H1 (cell line): ENCODE data around the gene RPS21. TPM values are rescaled to one million over a fixed set of nuclear protein-coding genes. Genes with fewer than 3 reads are reported as not detected.
A peak's percentile ranks its signal among the peaks of the same experiment; 100 is the strongest.

Source experiments
- CTCF ChIA-PET: fragments of 300-600 bp; sonication (Branson Sonifier 250); formaldehyde crosslinking; loops from one replicate; lab custom pipeline; 2021; ENCODE audit not compliant: partially characterized antibody; lab: Charles Lee
- POLR2A ChIA-PET: fragments of 300-600 bp; sonication (Branson Sonifier 250); formaldehyde crosslinking; loops from one replicate; lab custom pipeline; 2021; ENCODE audit warnings: inconsistent platforms; ENCODE audit not compliant: partially characterized antibody; lab: Charles Lee
- DNase-seq, 2 experiments: peaks; one replicate each; pipeline versions ENCODE4 v3.0.0 to v3.0.0-alpha.2; 2010 to 2022; ENCODE audit warnings: low spot score in 2 of 2, low read depth in 1 of 2, mixed read lengths in 1 of 2
- FAIRE-seq: peaks from 2 replicates; lab custom pipeline; 2011; peaks lifted over from hg19 to GRCh38; lab: Jason Lieb, UNC
- H2AFZ ChIP-seq: 2 replicates; pipeline ENCODE4 v1.8.1; 2012; ENCODE audit warnings: low read length, inconsistent platforms
- H2AK5ac ChIP-seq: 2 replicates; pipeline ENCODE4 v1.6.1; 2013; ENCODE audit warnings: low read depth, low read length
- H2BK120ac ChIP-seq: replicated peaks from 2 replicates; pipeline ENCODE3; 2013; ENCODE audit warnings: low read depth, low read length, inconsistent platforms
- H2BK12ac ChIP-seq: 2 replicates; pipeline ENCODE4 v1.6.1; 2013; ENCODE audit warnings: low read depth, low read length
- H2BK15ac ChIP-seq: 2 replicates; pipeline ENCODE4 v1.6.1; 2013; ENCODE audit warnings: low read length
- H2BK20ac ChIP-seq: 2 replicates; pipeline ENCODE4 v1.6.1; 2013; ENCODE audit warnings: low read length
- H2BK5ac ChIP-seq: 2 replicates; pipeline ENCODE4 v1.6.1; 2013; ENCODE audit warnings: low read depth, low read length
- H3K14ac ChIP-seq: 2 replicates; pipeline ENCODE4 v1.6.1; 2013; ENCODE audit warnings: inconsistent platforms; ENCODE audit not compliant: insufficient read length
- H3K18ac ChIP-seq: 2 replicates; pipeline ENCODE4 v1.6.1; 2013; ENCODE audit warnings: low read length; ENCODE audit errors: extremely low read depth
- H3K23ac ChIP-seq: 2 replicates; pipeline ENCODE4 v1.6.1; 2013; ENCODE audit warnings: inconsistent platforms; ENCODE audit not compliant: insufficient read length
- H3K23me2 ChIP-seq: 2 replicates; pipeline ENCODE4 v1.6.1; 2013; ENCODE audit warnings: low read depth, low read length
- H3K27ac ChIP-seq: 2 replicates; pipeline ENCODE4 v1.6.1; 2011; ENCODE audit warnings: low read depth, low read length, inconsistent platforms
- H3K27me3 ChIP-seq, 4 experiments: replicated peaks in 1 of 4; 1 replicate in 1 of 4; 2 replicates in 3 of 4; pipeline versions ENCODE4 v1.6.1 to v1.8.1; 2011 to 2013; ENCODE audit warnings: low read length in 3 of 4, mild to moderate bottlenecking in 3 of 4, inconsistent platforms in 2 of 4, mixed read lengths in 2 of 4, moderate library complexity in 1 of 4; ENCODE audit not compliant: control insufficient read depth in 3 of 4, insufficient read depth in 3 of 4; ENCODE audit errors: extremely low read depth in 1 of 4
- H3K36me3 ChIP-seq, 4 experiments: 2 replicates each; pipeline versions ENCODE4 v1.6.1 to v1.8.1; 2011 to 2013; ENCODE audit warnings: mild to moderate bottlenecking in 4 of 4, low read length in 3 of 4, moderate library complexity in 2 of 4, control low read depth in 1 of 4, inconsistent platforms in 1 of 4; ENCODE audit not compliant: insufficient read depth in 4 of 4, control insufficient read depth in 2 of 4
- H3K4ac ChIP-seq: replicated peaks from 2 replicates; pipeline ENCODE3; 2013; ENCODE audit warnings: low read length, low read depth, mixed read lengths, inconsistent platforms; ENCODE audit not compliant: insufficient read length
- H3K4me1 ChIP-seq, 4 experiments: replicated peaks in 1 of 4; 1 replicate in 1 of 4; 2 replicates in 3 of 4; pipeline versions ENCODE4 v1.6.1 to v1.8.1; 2011 to 2013; ENCODE audit warnings: low read length in 3 of 4, inconsistent platforms in 2 of 4, mixed read lengths in 1 of 4; ENCODE audit not compliant: insufficient read depth in 4 of 4, control insufficient read depth in 3 of 4
- H3K4me2 ChIP-seq, 2 experiments: 2 replicates each; pipeline versions ENCODE4 v1.6.1 to v1.8.1; 2011 to 2013; ENCODE audit warnings: low read depth in 2 of 2, low read length in 2 of 2, control low read depth in 1 of 2, inconsistent platforms in 1 of 2, mild to moderate bottlenecking in 1 of 2; ENCODE audit not compliant: insufficient read depth in 1 of 2
- H3K4me3 ChIP-seq, 4 experiments: fragments of 200-600, 300-600 bp in 1 of 4; sonication (generic), shearing (Covaris generic), sonication (Bioruptor Twin) in 1 of 4; 2 replicates each; pipeline versions ENCODE4 v1.5.1 to v1.8.1; 2011 to 2016; ENCODE audit warnings: low read length in 4 of 4, low read depth in 3 of 4, control low read depth in 2 of 4, inconsistent platforms in 2 of 4, mild to moderate bottlenecking in 2 of 4, mixed read lengths in 1 of 4, moderate library complexity in 1 of 4; ENCODE audit not compliant: insufficient read depth in 2 of 4; ENCODE audit errors: extremely low read depth in 1 of 4
- H3K56ac ChIP-seq: replicated peaks from 2 replicates; pipeline ENCODE3; 2013; ENCODE audit warnings: low read depth, mild to moderate bottlenecking, mixed read lengths, low read length, inconsistent platforms; ENCODE audit not compliant: insufficient read length
- H3K79me1 ChIP-seq: 2 replicates; pipeline ENCODE4 v1.6.1; 2013; ENCODE audit warnings: low read depth, low read length, control low read depth
- H3K79me2 ChIP-seq, 2 experiments: 2 replicates each; pipeline versions ENCODE4 v1.6.1 to v1.8.1; 2012 to 2013; ENCODE audit warnings: low read length in 2 of 2, mild to moderate bottlenecking in 2 of 2, inconsistent platforms in 1 of 2; ENCODE audit not compliant: insufficient read depth in 2 of 2, control insufficient read depth in 1 of 2
- H3K9ac ChIP-seq, 4 experiments: replicated peaks in 1 of 4; 1 replicate in 1 of 4; 2 replicates in 3 of 4; pipeline versions ENCODE4 v1.6.1 to v1.8.1; 2011 to 2013; ENCODE audit warnings: low read depth in 3 of 4, low read length in 3 of 4, control low read depth in 2 of 4, mild to moderate bottlenecking in 2 of 4, moderate library complexity in 2 of 4, inconsistent platforms in 1 of 4; ENCODE audit errors: extremely low read depth in 1 of 4
- H3K9me3 ChIP-seq, 2 experiments: 2 replicates each; pipeline versions ENCODE4 v1.6.1 to v1.8.1; 2012 to 2013; ENCODE audit warnings: mild to moderate bottlenecking in 2 of 2, moderate library complexity in 2 of 2, control low read depth in 1 of 2, inconsistent platforms in 1 of 2, low read depth in 1 of 2, low read length in 1 of 2, mixed read lengths in 1 of 2; ENCODE audit not compliant: insufficient read depth in 2 of 2
- H4K20me1 ChIP-seq, 2 experiments: replicated peaks in 1 of 2; 2 replicates each; pipeline versions ENCODE3 to v1.8.1; 2011 to 2013; ENCODE audit warnings: inconsistent platforms in 2 of 2, low read length in 2 of 2, mild to moderate bottlenecking in 1 of 2; ENCODE audit not compliant: insufficient read depth in 2 of 2, control insufficient read depth in 1 of 2
- H4K5ac ChIP-seq: 2 replicates; pipeline ENCODE4 v1.6.1; 2013; ENCODE audit warnings: low read length, low read depth, mixed read lengths, inconsistent platforms; ENCODE audit not compliant: insufficient read length
- H4K8ac ChIP-seq: 2 replicates; pipeline ENCODE4 v1.8.0; 2013; ENCODE audit warnings: mild to moderate bottlenecking, moderate library complexity, low read length, inconsistent platforms; ENCODE audit not compliant: insufficient read depth; ENCODE audit errors: extremely low read depth
- H4K91ac ChIP-seq: replicated peaks from 2 replicates; pipeline ENCODE3; 2013; ENCODE audit warnings: low read length, mixed read lengths, inconsistent platforms; ENCODE audit not compliant: insufficient read length
- EP300 ChIP-seq, 2 experiments: IDR thresholded peaks; 1 replicate in 1 of 2; 2 replicates in 1 of 2; pipeline ENCODE4 v1.6.1; 2011 to 2012; ENCODE audit warnings: low read depth in 2 of 2, low read length in 2 of 2, mild to moderate bottlenecking in 2 of 2, borderline replicate concordance in 1 of 2, inconsistent platforms in 1 of 2, moderate library complexity in 1 of 2
- EZH2 ChIP-seq: fragments of 200-600 bp; sonication (generic); IDR thresholded peaks from 2 replicates; pipeline ENCODE4 v1.7.1; 2012; ENCODE audit warnings: low read depth, mild to moderate bottlenecking, moderate library complexity, low read length, inconsistent platforms; ENCODE audit not compliant: severe bottlenecking
- FOSL1 ChIP-seq: IDR thresholded peaks from 2 replicates; pipeline ENCODE4 v1.6.1; 2011; ENCODE audit warnings: mild to moderate bottlenecking, low read depth, low read length, moderate library complexity; ENCODE audit not compliant: insufficient read depth
- RAD21 ChIP-seq, 2 experiments: IDR thresholded peaks in 1 of 2; conservative IDR thresholded peaks in 1 of 2; 2 replicates each; pipeline ENCODE4 v1.6.1; 2011; ENCODE audit warnings: low read depth in 2 of 2, low read length in 2 of 2, improper control_type of control experiment in 1 of 2, inconsistent platforms in 1 of 2, mild to moderate bottlenecking in 1 of 2, moderate library complexity in 1 of 2
- SP2 ChIP-seq: IDR thresholded peaks from 2 replicates; pipeline ENCODE4 v1.6.1; 2012; ENCODE audit warnings: mild to moderate bottlenecking, low read length, inconsistent platforms
- ZNF274 ChIP-seq: IDR thresholded peaks from 2 replicates; pipeline ENCODE4 v1.7.0; 2012; ENCODE audit warnings: low read length, borderline replicate concordance; ENCODE audit errors: extremely low read depth
- WGBS, 2 experiments: shearing (Covaris generic) in 1 of 2; methylation state at CpG; one replicate each; pipeline versions ENCODE4 v1.1.6 to v1.1.7; 2013 to 2015; ENCODE audit warnings: low lambda C conversion rate in 2 of 2, mixed read lengths in 2 of 2, inconsistent platforms in 1 of 2, low coverage in 1 of 2, missing lambda C conversion rate in 1 of 2; ENCODE audit not compliant: insufficient replicate concordance in 2 of 2, insufficient coverage in 1 of 2, insufficient read length in 1 of 2; ENCODE audit errors: extremely low coverage in 1 of 2, missing lambda C conversion rate in 1 of 2; 5-methylcytosine and 5-hydroxymethylcytosine counted together
- long read RNA-seq, 2 experiments: library from RNA in 1 of 2; library from capped mRNA in 1 of 2; stranded (forward); transcript quantifications; one replicate each; pipeline ENCODE4 v2.0.0, GENCODE V29; 2021; ENCODE audit warnings: inconsistent platforms in 1 of 2
- polyA minus RNA-seq, 3 experiments: library from RNA; depleted of rRNA, polyadenylated mRNA; stranded (reverse); fragments of >200 nt; gene quantifications; 1 replicate in 2 of 3; 2 replicates in 1 of 3; pipeline ENCODE4 v1.2.3, GENCODE V29; 2011
- polyA plus RNA-seq, 7 experiments: library from polyadenylated mRNA; depleted of rRNA in 3 of 7; stranded (reverse) in 5 of 7; unstranded in 2 of 7; fragments of >200 nt in 5 of 7; fragments of 200-250 nt in 2 of 7; gene quantifications; 1 replicate in 5 of 7; 2 replicates in 1 of 7; 4 replicates in 1 of 7; pipeline versions ENCODE4 v1.2.1 to v1.2.3, GENCODE V29; 2011 to 2013; ENCODE audit warnings: missing spikeins in 2 of 7, mixed read lengths in 2 of 7
- total RNA-seq: library from RNA; stranded (reverse); fragmentation: NEBNext Ultra II Directional; extraction: Animal tissue kit (Norgen Biotek cat#: 25700); gene quantifications from 2 replicates; pipeline ENCODE4 v1.2.1, GENCODE V29; 2021

Gene RPS21
- total RNA-seq: 1,787 and 1,829 TPM in 2 replicates
- 7,219 and 8,331 TPM in 2 replicates for polyA plus RNA-seq (2011; rRNA removed)
- polyA plus RNA-seq (2011; cell fraction: cytosol; rRNA removed): 7,720 TPM
- polyA plus RNA-seq (2011; cell fraction: nucleus; rRNA removed): 4,705 TPM
- 4,429 to 5,604 TPM (median 4,871 TPM) in 4 replicates for polyA plus RNA-seq (2012, experiment 1 of 2)
- 4,124 TPM for polyA plus RNA-seq (2012, experiment 2 of 2)
- polyA plus RNA-seq (2013, experiment 1 of 2): 4,907 TPM
- polyA plus RNA-seq (2013, experiment 2 of 2): 4,204 TPM
- 654 and 663 TPM in 2 replicates for polyA minus RNA-seq (2011; rRNA and poly(A)+ RNA removed)
- 718 TPM for polyA minus RNA-seq (2011; cell fraction: cytosol; rRNA and poly(A)+ RNA removed)
- polyA minus RNA-seq (2011; cell fraction: nucleus; rRNA and poly(A)+ RNA removed): 1,108 TPM
- long read RNA-seq, experiment 1, transcript RPS21-201 (6 exons, 344 nt): major isoform, 655 of 1,015 reads
- long read RNA-seq, experiment 1, transcript RPS21-204 (4 exons, 418 nt): minor isoform, 5 of 1,015 reads
- long read RNA-seq, experiment 1, transcript RPS21-205 (5 exons, 429 nt): minor isoform, 21 of 1,015 reads
- long read RNA-seq, experiment 1, partial matches to known transcripts: 303 of 1,015 reads
- long read RNA-seq, experiment 1, other reads (novel, unspliced or antisense): 30 of 1,015 reads
- long read RNA-seq, experiment 2, partial matches to known transcripts: 2 of 3 reads
- long read RNA-seq, experiment 2, other reads (novel, unspliced or antisense): 1 of 3 reads

DNA sequence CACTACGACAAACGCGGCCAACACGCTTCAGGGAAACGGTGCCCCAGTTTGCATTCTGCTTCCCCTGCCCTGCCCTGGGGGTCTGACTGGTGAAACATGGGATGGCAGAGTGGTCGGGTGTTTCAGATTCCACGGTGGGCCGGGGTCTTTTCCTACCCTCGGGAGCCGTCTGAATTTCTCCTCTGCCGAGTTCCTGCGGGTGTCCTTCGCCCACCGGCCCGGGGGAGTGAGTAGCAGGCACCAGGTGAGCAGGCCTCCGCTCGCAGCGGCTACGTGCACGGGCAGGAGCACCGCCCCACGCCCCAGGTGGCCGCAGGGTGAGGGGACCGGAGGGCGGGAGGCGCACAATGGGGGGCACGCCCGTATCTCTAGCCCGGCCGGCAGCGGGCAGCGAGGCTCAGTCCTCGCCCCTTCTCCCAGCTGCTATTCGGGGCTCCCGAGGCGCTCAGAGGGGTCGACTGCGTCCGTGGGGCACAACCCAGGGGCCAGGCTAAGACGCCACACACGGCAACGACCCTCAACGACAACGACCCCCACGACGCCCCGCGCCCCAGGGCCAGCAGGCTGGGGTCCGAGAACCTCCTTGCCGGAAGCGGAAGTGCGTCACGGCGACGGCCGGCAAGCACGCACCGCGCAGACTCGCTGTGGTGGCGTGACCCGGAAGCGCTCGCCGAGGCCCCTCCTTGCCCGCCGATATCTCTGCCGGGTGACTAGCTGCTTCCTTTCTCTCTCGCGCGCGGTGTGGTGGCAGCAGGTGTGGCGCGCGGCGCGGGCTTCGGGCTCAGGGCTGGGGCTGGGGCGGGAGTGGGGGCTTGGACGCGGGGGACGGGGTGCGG, at the start of gene RPS21:
RPS21 (plus strand) TSS at position 721 of the 836 bp plus-strand sequence. CDS start 236 bp downstream, outside the sequence.
- Histone ChIP-seq H3K79me2 (peaks cover 4 to 39% of the 10 kb centered on the region in 2 experiments; a peak in 3 of 4 replicates), H3K27ac (peak within 1 kb of the TSS; percentile 88), H3K9me3 (no peaks in the 10 kb centered on the region), H3K23ac (peak within 1 kb of the TSS; percentile 18), H2BK15ac (peak within 1 kb of the TSS; percentile 81; the same call in 1 of the 2 replicates), H2BK120ac (no peak within 1 kb of the TSS), H3K18ac (peak within 1 kb of the TSS; percentile 90), H3K4ac (peak within 1 kb of the TSS; percentile 83), H4K8ac (peak within 1 kb of the TSS; percentile 85), H3K9ac (peak within 1 kb of the TSS; percentile 81 to 97 (median 91)), H3K14ac (no peak within 1 kb of the TSS), H3K27me3 (no peaks in the 10 kb centered on the region), H4K91ac (peak within 1 kb of the TSS; percentile 97), H3K56ac (peak within 1 kb of the TSS; percentile 90), H2AK5ac (peak within 1 kb of the TSS; percentile 79; the same call in 1 of the 2 replicates), H3K4me1 (peaks cover 0 to 11% (median 2%) of the 10 kb centered on the region in 4 experiments; a peak in 5 of 7 replicates), H3K36me3 (peaks cover 18 to 29% (median 22%) of the 10 kb centered on the region in 4 experiments), H2AFZ (no peak within 1 kb of the TSS), H2BK20ac (no peak within 1 kb of the TSS), H2BK12ac (0 out of 2 replicates have a peak within 1 kb of the TSS, but pooled peaks have one; percentile 68), H3K4me3 (peak within 1 kb of the TSS; percentile 93 to 100 (median 99)), H3K79me1 (peaks cover 10% of the 10 kb centered on the region), H2BK5ac (peak within 1 kb of the TSS; percentile 89; the same call in 1 of the 2 replicates), H3K4me2 (peak within 1 kb of the TSS; percentile 86 to 99), H4K5ac (peak within 1 kb of the TSS; percentile 88), H4K20me1 (peaks cover 8 to 24% of the 10 kb centered on the region in 2 experiments), H3K23me2 (peaks cover 16% of the 10 kb centered on the region; the same call in 1 of the 2 replicates)
- no peak for FAIRE-seq
- CTCF ChIA-PET: interaction anchor here (0.7 to 14.1 kb wide), 5 partner anchors 9 to 21 kb away, joined by 4 to 212 read pairs (median 8); partner anchors contain the start of gene LAMA5
- POLR2A ChIA-PET: interaction anchor here (0.8 to 9.0 kb wide), 11 partner anchors 10 to 619 kb away, joined by 3 to 176 read pairs (median 11); partner anchors contain the start of genes ADRM1 and LAMA5
- 1% methylated on average over 54 of the region's 83 CpGs; no CpG with 5 or more reads in 1 of the 2 experiments for WGBS, 2 experiments
- peak in 1 of 2 experiments; percentile 90 for DNase-seq
- TF ChIP-seq EP300 (IDR thresholded peaks at IDR 0.05; ENCODE audit: borderline replicate concordance in 1 of 2, low read depth in 2 of 2, low read length in 2 of 2) (no peak), EZH2 (no peak), SP2 (no peak), FOSL1 (no peak), ZNF274 (no peak), RAD21 (IDR thresholded peaks at IDR 0.05 in 1 of 2, conservative IDR thresholded peaks at IDR 0.05 in 1 of 2; ENCODE audit: low read depth in 2 of 2, low read length in 2 of 2) (no peak)
